ENCODE data around the gene PRKCB.

The PRKCB gene

GRCh38 chr16:24088767-24089166 lies 253.0 kb downstream of the PRKCB start:
- Histone ChIP-seq H3K9me3 (ENCODE audit: control insufficient read depth, insufficient read depth, low read depth, low read length) (no peaks in the 10 kb centered on the region), H3K4me1 (ENCODE audit: control insufficient read depth, insufficient read depth, low read length) (no peaks in the 10 kb centered on the region), H3K36me3 (ENCODE audit: control insufficient read depth in 2 of 2, insufficient read depth in 1 of 2, low read length in 2 of 2) (no peaks in the 10 kb centered on the region), H3K4me3 (ENCODE audit: low read depth, low read length) (no peak overlapping the region), H3K27ac (ENCODE audit: extremely low read depth, low read depth, low read length) (no peak overlapping the region)
- TF ChIP-seq ZNF10 (tag by site-specific recombination; IDR thresholded peaks at IDR 0.05) = no peak
- TF ChIP-seq MYNN (tag by site-specific recombination; IDR thresholded peaks at IDR 0.05; ENCODE audit: borderline replicate concordance) = no peak
- no peak for TF ChIP-seq ZNF658 (tag by site-specific recombination; IDR thresholded peaks at IDR 0.05)
- TF ChIP-seq ZNF202 (tag by site-specific recombination; IDR thresholded peaks at IDR 0.05; ENCODE audit: borderline replicate concordance) = no peak
- TF ChIP-seq ZNF610 (tag by site-specific recombination; IDR thresholded peaks at IDR 0.05; ENCODE audit: borderline replicate concordance) = no peak
- no peak for TF ChIP-seq SETDB1 (IDR thresholded peaks at IDR 0.05; ENCODE audit: insufficient read length, low read length)
- TF ChIP-seq ZNF677 (tag by site-specific recombination; IDR thresholded peaks at IDR 0.05) = no peak
- no peak for TF ChIP-seq SCRT1 (tag by site-specific recombination; IDR thresholded peaks at IDR 0.05; ENCODE audit: borderline replicate concordance)
- no peak for TF ChIP-seq ZNF626 (tag by site-specific recombination; IDR thresholded peaks at IDR 0.05)
- TF ChIP-seq PRDM1 (tag by site-specific recombination; IDR thresholded peaks at IDR 0.05) = no peak
- no peak for TF ChIP-seq ZNF624 (tag by site-specific recombination; IDR thresholded peaks at IDR 0.05)
- TF ChIP-seq ZNF214 (tag by site-specific recombination; IDR thresholded peaks at IDR 0.05; ENCODE audit: borderline replicate concordance) = no peak
- no peak for TF ChIP-seq ZNF544 (tag by site-specific recombination; IDR thresholded peaks at IDR 0.05)
- no peak for TF ChIP-seq ZNF2 (tag by site-specific recombination; IDR thresholded peaks at IDR 0.05)
- TF ChIP-seq YY1 (tag by site-specific recombination; IDR thresholded peaks at IDR 0.05) = no peak
- TF ChIP-seq ZNF529 (tag by site-specific recombination; IDR thresholded peaks at IDR 0.05; ENCODE audit: insufficient replicate concordance) = no peak
- no peak for TF ChIP-seq HOXC10 (CRISPR knock-in tag; IDR thresholded peaks at IDR 0.05)
- TF ChIP-seq ZNF513 (tag by site-specific recombination; IDR thresholded peaks at IDR 0.05) = no peak
- POLR2A ChIA-PET = interaction anchor here (0.6 kb wide), 1 partner anchor 140 kb away, joined by 3 read pairs; no protein-coding TSS in a partner anchor
- CTCF ChIA-PET = interaction anchor here (1.0 to 2.0 kb wide), 2 partner anchors 17 to 47 kb away, joined by 3 to 7 read pairs; no protein-coding TSS in a partner anchor

GRCh38 chr16:24091125-24091524 lies 255.3 kb downstream of the PRKCB start:
- TF ChIP-seq ZBTB6 (tag by site-specific recombination; IDR thresholded peaks at IDR 0.05) (no peak), ZNF621 (tag by site-specific recombination; IDR thresholded peaks at IDR 0.05) (no peak), ZNF488 (tag by site-specific recombination; IDR thresholded peaks at IDR 0.05) (no peak), ZBTB8A (tag by site-specific recombination; IDR thresholded peaks at IDR 0.05) (no peak), KLF10 (tag by site-specific recombination; IDR thresholded peaks at IDR 0.05) (no peak), GLIS2 (tag by site-specific recombination; IDR thresholded peaks at IDR 0.05) (no peak), TRIM28 (IDR thresholded peaks at IDR 0.05; ENCODE audit: borderline replicate concordance, low read length) (no peak), ZNF223 (tag by site-specific recombination; IDR thresholded peaks at IDR 0.05) (no peak), ZNF37A (tag by site-specific recombination; IDR thresholded peaks at IDR 0.05) (no peak), ZNF239 (tag by site-specific recombination; IDR thresholded peaks at IDR 0.05) (no peak), INSM2 (tag by site-specific recombination; IDR thresholded peaks at IDR 0.05) (no peak), ZNF140 (tag by site-specific recombination; IDR thresholded peaks at IDR 0.05) (no peak)
- no peak overlapping the region for H3K4me3 ChIP-seq (ENCODE audit: low read depth, low read length)
- POLR2A ChIA-PET = no interaction called here
- CTCF ChIA-PET = interaction anchor here (0.8 kb wide), 1 partner anchor 20 kb away, joined by 4 read pairs; no protein-coding TSS in a partner anchor
- no peaks in the 10 kb centered on the region for H3K9me3 ChIP-seq (ENCODE audit: control insufficient read depth, insufficient read depth, low read depth, low read length)
- no peak overlapping the region for H3K27ac ChIP-seq (ENCODE audit: extremely low read depth, low read depth, low read length)
- no peaks in the 10 kb centered on the region for H3K36me3 ChIP-seq (ENCODE audit: control insufficient read depth in 2 of 2, insufficient read depth in 1 of 2, low read length in 2 of 2)
- H3K4me1 ChIP-seq (ENCODE audit: control insufficient read depth, insufficient read depth, low read length) = no peaks in the 10 kb centered on the region

Data from HEK293 (cell line).